ENCODE data around the gene GLT8D2.
A peak's percentile ranks its signal among the peaks of the same experiment; 100 is the strongest.

GLT8D2 gene

DNA sequence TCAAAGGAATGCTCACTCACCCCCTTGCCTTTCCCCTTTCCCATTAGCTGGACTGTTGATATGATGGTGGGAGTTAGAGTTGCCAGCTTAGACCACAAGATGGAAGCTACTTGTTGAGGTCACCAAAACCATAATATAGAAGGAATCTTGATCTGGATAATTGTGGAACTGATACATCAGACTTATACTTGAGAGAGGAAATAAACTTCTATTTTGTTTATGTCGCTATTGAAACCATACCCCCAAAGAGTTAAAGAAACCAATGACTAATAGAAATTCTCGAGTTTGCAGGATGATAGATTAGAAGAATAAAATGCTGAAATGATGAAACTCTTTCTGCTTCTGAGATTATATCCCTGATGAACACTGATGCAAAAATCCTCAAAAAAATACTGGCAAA, 46.4 kb downstream of the GLT8D2 start:
- DNase-seq, result no peak

DNA sequence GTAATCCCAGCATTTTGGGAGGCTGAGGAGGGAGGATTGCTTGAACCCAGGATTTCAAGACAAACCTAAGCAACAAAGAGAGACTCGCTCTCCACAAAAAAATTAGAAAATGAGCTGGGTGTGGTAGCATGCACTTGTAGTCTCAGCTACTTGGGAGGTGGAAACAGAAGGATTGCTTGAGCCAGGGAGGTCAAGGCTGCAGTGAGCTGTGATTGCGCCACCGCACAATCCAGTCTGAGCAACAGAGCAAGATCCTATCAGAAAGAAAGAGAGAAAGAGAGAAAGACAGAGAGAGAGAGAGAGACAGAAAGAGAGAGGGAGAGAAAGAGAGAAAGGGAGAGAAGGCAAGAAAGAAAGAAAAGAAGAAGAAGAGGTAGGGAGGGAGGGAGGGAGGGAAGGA, 47.3 kb downstream of the GLT8D2 start:
- DNase-seq, result no peak

DNA sequence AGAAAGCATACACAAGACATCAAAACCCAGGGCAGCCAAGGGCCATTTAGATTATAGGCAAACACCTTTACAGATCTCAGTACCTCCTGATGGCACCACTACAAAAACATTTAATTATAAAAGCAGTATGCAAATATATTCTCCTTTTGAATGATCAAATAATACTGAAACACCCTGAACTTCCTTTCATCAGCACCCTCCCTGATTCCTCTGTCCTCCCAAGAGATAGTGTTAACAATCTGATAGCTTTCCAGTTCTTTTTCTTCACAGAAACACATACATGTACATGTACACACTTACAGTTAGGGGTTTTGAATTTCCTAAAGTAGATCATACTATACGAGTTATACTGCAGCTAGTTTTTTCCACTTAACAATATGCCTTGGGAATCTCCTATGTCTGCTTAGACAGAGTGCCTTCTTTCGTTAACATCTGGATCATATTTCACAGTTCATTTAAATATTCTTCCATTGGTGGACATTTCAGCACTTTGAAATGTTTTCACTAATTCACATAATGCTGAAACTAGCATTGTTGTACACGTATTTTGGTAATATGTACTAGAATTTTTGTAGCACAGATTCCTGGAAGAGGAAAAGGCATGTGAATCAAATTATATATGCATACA, 49.1 kb downstream of the GLT8D2 start:
- DNase-seq, result no peak

DNA sequence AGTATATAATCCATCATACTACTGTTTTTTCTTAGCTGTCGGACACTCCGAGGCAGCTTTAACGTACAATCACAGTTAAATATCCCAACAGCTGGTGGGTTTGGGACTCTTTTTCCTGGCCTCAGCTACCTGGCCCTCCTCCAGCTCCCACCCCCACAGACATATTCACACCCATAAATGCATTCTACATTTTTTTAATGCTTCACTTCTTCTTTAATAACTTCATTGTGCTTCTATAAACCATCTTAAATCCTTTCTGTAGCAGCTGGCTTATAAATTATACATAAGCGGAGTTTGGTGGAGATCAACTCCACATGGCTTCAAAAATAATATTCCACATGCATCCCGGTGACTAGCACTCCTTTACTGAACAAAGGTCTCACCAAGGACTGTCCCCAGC, 51.0 kb downstream of the GLT8D2 start:
- no peak for DNase-seq

DNA sequence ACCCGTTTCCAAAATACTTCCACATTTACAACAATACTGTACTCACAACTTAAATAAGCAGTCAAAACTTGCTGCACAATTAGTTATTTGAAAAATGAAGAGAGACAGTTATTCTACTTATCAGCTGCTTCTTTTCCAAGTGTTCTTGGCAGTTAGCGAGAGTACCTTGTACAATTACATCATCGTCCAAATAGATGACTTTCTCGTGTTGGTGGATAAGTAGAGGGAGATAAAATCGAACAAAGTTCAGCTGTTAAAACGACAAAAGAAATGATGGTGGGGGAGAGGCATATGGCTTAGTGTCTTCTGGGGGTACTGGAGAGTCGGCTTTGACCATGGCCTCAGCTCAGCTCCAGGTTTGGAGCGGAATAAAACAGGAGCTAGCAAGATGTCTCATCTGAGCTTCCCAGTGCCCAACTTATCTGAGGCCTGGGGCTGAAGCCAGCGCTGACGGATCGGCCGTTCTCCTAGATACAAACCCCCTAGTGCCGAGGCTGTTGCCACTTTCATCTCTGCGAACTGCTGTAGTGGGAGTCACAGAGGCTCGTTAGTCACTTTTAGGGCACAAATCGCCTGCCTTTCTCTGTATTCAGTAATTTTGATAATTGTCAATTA, 52.6 kb downstream of the GLT8D2 start:
- no peak for DNase-seq

DNA sequence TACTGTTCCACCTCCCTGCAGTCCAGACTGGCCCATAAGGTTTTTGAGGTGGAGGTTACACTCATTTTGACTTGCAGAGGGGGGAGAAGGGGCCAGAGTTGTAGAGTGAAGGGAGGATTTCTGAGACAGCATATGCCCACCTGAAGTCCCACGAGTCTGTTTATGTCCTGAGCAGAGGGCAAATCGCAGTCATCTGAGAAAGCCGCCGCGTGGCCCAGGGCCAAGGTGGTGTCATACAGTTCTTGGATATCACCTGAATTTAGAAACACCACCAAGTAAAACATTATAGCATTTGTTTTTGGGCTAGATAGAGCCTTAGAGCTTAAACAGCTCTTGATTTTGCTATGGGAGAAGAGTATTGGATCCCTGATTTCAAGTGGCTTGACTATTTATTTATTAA, 53.4 kb downstream of the GLT8D2 start:
- DNase-seq, result no peak

DNA sequence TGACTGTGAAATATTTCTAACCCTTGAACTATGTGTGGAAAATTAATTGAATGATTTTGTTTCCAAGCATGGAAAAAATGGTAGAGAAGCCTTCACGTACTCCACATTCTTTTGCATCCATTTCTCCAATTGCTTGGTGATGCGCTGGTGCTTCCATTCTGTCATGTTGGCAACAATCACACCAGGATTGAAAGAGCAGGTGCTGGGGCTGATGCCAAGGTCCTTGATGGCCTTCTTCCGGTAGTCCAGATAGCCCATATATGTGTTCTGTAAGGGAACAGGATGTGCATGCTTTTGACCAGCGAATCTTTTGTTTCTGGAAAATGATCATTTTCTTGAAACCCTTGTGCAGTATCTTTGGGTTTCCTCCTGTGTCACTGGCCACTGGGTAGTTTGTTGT, 55.8 kb downstream of the GLT8D2 start:
- no peak for DNase-seq

DNA sequence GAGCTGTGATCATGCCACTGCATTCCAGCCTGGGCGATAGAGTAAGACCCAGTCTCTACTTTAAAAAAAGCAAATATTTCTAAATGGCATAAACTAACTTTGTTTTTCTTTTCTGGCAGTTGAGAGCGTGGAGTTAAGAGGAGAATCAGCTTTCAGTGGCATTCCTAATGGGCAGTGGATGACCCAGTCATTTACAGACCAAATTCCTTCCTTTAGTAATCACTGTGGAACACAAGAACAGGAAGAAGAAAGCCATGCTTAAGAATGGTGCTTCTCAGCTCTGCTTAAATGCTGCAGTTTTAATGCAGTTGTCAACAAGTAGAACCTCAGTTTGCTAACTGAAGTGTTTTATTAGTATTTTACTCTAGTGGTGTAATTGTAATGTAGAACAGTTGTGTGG, 63.2 kb downstream of the GLT8D2 start:
- no peak for DNase-seq

DNA sequence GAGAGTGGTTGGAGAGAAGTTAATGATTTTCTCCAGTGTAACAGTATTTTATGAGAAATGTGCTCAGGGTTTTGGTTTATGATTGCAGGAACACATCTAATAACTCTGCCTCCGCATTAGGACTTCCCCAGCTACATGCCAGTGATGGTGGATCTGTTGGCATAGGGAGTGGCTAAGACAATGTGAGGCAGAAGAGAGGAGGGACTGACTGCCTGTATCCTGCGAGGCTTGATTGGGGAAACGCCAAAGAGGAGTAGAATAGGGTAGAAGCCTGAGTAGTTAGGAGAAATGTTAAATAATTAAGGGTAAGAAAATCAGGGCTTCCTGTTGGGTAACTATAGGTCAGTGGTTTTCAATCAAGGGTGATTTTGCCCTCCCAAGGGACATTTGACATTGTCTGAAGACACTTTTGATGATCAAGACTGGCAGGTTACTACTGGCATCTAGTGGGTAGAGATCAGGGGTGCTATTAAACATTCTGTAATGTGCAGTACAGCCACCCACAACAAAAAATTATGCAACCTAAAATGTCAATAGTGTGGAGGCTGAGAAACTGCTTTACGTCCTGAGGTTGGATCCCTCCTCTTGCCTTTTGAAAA, 71.5 kb downstream of the GLT8D2 start:
- DNase-seq, result no peak

DNA sequence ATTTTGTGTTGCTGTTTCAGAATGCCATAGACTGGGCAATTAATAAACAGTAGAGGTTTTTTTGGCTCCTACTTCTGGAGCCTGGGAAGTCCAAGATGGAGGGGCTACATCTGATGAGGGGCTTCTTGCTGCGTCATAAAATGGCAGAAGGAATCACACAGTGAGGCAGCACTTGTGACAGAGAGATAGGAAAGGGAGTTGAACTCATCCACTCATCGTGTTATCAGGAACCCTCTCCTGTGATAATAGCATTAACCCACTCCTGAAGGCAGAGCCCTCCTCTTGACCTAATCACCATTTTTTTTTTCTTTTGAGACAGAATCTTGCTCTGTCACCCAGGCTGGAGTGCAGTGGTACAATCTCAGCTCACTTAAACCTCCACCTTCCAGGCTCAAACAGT, 74.6 kb downstream of the GLT8D2 start:
- no peak for DNase-seq

DNA sequence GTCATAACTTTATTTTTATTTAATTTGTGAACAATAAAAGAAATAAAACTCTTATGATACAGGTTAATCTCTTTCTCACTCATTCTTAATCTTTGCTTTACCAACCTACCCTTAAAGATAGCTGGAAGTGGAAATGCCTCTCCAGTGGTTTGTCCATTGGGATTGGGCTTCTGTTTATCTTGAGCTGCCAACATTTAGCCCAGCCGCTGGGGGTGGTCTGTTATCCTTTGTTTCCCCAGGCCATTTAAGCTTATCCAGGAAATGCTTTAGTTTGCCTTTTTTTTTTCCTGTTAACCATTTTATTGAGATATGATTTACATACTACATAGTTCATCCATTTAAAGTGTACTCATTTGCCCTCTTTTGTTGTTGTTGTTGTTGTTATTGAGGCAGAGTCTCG, 76.1 kb downstream of the GLT8D2 start:
- no peak for DNase-seq

DNA sequence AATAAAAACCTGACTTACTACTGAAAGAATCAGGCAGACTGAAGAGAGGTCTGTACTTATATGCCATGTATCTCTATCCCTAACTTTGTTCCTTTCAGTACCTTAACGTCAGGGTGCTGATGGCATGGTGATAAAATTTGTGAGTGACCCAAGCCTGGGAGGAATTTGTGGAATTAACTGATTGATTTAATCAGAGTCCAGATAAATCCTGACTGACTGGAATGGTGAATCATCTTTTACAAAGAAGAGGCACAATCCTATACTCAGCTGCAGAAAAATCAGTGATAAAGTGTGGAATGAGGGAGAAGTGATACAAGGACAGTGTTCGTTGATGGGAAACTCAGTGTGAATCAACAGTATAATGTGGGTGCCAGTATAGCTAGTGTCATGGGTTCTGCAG, 80.6 kb downstream of the GLT8D2 start:
- no peak for DNase-seq

DNA sequence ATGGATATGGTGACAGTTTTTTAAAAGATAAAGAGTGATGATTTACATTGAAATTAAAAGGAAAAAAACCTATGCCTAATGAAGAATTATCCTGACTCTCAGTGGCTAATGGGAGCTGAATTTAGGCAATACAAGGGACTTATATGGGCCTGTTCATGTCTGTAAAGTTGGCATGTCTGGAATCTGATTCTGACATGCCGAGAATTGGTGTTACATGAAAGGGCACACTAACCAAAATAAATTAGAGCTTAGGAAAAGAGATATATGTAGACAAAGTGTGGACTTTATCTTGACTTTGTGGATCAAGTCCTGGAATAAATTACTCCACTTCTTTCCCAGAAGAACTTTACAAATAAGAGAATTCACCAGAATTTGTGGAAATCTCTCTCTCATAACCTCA, 83.3 kb downstream of the GLT8D2 start:
- DNase-seq, result no peak

DNA sequence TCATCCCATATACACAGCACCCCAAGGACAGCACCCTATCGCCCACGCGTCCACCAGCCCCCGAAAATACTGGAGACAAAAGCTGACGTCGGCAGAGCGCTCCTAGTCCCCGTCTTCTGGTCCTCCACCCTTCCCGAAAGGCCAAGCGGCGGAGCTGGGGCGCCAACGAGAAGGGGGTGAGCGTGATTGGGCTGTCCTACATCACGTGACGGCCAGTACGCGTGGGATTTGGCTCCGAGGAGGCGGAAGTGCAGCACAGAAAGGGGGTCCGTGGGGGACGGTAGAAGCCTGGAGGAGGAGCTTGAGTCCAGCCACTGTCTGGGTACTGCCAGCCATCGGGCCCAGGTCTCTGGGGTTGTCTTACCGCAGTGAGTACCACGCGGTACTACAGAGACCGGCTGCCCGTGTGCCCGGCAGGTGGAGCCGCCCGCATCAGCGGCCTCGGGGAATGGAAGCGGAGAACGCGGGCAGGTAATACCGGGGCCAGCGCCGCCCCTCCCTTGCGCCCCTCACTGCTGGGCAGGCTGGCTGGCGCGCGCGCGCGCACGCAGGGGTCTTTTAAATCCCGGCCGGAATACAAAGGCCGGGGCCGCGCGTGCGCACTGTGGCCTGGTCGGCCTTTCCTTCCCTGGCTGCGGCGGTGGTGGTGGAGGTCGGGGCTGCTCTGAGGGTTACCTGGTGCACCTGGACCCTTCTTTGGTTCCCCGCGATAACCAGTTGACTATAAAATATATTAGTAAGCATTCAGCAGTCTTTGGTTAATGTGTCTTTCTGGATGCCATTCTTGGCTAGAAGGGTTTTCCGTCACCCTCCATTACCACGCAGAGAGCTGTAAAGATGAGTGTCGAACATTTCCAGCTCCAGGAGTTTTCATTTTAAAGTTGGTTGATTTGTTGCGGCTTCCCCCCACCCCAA, 84.1 kb downstream of the GLT8D2 start, which contains the start of gene TDG:
TDG (plus strand) TSS at position 283 of the 915 bp plus-strand sequence; CDS start at position 449, 166 bp downstream.
- DNase-seq, result peak; percentile 37 to 99 (median 97)

DNA sequence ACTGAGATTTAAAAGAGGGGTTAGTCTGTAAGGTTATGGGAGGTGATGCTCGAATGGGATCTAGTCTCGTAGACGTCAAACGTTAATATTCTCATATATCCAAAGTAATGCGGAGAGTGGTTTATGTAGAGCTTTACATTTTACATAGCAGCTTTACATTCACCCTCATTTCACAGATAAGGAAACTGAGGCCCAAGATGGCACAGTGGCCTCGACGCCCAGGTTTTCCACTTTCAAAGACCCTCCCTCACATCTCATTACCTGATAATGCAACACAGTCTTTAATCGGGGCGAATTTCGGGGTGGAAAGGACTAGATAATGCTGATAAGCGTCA, 84.8 kb downstream of the GLT8D2 start:
- DNase-seq, result no peak

DNA sequence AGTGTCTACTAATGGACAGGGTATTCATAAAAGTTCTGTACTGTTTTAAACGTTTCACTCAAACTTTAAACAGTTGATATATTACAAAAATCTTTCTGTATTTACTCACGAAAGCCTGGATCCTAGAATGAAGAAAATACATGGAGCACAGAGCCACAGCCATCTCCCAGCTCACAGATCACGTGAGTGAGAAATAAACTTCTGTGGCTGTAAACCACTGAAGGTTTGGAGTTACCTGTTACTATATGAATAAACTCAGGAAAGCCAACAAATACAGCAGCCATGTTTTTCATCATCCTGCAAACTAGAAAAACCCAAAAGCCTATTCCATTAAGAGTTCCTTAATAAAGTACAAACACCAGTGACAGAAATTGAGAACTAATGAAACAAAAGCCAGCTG, 85.2 kb downstream of the GLT8D2 start:
- no peak for DNase-seq

DNA sequence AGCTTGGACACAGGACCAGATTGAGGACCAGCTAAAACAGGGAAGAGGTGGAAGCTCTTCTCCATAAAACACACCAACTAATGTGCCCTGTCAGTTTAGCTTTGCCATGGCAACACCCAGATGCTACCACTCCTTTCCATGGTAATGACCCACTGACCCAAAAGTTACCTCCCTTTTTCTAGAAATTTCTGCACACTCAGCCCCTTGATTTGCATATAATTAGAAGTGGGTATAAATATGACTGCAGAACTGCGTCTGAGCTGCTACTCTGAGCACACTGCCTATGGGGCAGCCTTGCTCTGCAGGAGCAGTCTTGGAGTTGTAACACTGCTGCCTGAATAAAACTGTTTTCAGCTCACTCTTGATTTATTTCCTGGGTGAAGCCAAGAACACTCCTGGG, 87.5 kb downstream of the GLT8D2 start:
- DNase-seq, result no peak

DNA sequence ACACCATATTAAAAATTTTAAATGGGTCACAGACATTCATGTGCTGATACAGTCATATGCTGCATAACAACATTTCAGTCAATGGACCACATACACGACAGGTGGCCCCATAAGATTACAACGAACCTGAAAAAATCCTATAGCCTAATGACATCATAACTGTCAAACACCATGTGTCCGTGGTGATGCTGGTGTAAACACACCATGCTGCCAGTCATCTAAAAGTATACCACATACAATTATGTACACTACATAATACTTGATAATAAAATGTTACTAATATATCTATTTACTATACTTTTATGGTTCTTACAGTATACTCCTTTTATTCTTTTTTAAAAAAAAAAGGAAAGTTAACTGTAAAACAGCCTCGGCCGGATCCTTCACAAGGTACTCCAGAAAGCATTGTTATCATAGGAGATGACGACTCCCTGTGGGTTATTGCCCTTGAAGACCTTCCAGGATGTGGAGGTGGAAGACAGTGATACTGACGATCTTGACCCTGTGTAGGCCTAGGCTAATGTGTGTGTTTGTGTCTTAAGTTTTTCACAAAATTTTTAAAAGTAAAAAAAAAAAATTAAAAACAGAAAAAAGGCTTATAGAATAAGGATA, 89.3 kb downstream of the GLT8D2 start:
- no peak for DNase-seq

DNA sequence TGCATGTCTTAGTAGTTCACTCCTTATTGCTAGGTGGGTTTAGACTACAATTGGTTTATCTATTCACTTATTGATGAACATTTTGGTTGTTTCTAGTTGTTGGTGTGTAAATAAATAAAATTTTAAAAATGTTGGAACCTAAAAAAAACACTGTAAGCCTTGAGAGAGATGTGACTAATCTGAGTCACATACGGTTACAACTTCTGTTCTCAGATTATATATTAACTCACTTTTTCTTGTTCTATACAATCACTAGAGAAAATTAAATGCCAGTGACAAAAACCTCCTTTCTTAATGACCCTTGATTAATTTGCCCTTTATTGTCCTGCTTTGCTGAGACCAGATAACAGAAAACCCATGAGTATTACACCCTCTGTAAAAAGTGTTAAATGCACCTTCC, 91.4 kb downstream of the GLT8D2 start:
- DNase-seq, result no peak

DNA sequence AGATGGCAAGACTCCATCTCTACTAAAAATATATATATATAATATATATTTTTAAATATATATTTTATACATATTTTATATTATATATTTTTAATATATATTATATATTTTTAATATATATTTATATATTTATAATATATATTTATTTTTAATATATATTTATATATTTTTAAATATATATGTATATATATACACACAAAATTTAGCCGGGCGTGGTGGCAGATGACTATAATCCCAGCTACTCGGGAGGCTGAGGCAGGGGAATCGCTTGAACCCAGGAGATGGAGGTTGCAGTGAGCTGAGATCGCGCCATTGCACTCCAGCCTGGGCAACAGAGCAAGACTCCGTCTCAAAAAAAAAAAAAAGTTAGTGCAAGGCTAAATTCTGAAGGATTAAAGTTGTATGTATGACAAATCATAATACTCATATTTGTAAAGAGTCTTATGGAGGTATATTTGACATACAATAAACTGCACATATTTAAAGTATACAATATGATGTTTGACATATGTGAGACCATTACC, 92.1 kb downstream of the GLT8D2 start:
- DNase-seq, result no peak

DNA sequence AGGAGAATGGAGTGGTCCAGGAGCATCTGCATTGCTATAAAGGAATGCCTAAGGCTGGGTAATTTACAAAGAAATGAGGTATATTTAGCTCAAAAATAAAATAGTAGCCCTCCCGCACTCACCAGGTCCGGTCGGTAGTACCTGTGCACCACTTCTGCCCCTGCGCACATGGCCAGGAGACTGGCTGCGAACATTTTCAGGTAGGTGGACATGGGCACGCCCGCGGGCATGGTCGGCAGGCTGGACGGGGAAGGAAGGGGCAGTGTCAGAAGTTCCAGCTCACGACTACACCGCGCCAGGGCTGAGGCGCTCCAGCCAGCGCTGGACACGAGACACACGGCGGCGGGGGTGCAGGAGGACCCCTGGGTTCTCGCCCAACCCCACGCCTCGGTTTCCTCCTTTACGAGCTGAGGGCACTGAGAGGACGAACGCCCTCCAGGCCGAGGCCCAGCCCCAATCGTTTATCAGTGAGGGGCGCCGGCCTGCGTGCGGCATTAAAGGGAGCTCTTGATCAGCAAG, 93.4 kb downstream of the GLT8D2 start:
- DNase-seq, result peak in 10 of 56 donors; percentile 34 to 67 (median 52)

All from nucleus accumbens (tissue), 56 donors.